RPMI7951 (cell line): Measurements from ENCODE around the gene SLX1A. TPM values are rescaled to one million over a fixed set of nuclear protein-coding genes. Genes with fewer than 3 reads are reported as not detected.
"Not testable (repeated sequence)": the region's sequence is repeated elsewhere in the genome, so short reads cannot be mapped to it uniquely, and the experiment has no call there.

Experiments used
- DNase-seq: peaks from one replicate; pipeline ENCODE4 v3.0.0-alpha.2; 2012; ENCODE audit warnings: low read depth
- total RNA-seq: library from RNA; depleted of rRNA; stranded (reverse); fragments of >200 nt; shearing (Covaris generic); gene quantifications from 2 replicates; pipeline ENCODE4 v1.2.3, GENCODE V29; 2014; rRNA removed

Gene SLX1A
- total RNA-seq, 1 experiment from 2014 or later = 33.0 TPM

- not testable (repeated sequence) for DNase-seq
These were observed 23.4 kb downstream of the SLX1A start for GRCh38 chr16:30217082-30217481.

Other genes starting within 250 kb of the SLX1A start
- 84.8 and 110 TPM in 2 replicates for gene TMEM219, start 231.8 kb upstream of the SLX1A start, total RNA-seq
- gene TAOK2, start 220.0 kb upstream of the SLX1A start, total RNA-seq = 15.3 and 26.5 TPM in 2 replicates
- gene HIRIP3, start 198.3 kb upstream of the SLX1A start, total RNA-seq = 16.1 and 21.0 TPM in 2 replicates
- 53.7 and 81.3 TPM in 2 replicates for gene INO80E, start 197.6 kb upstream of the SLX1A start, total RNA-seq
- 1.1 TPM in 1 of 2 replicates, not detected in the other for gene DOC2A, start 182.8 kb upstream of the SLX1A start, total RNA-seq
- not detected in 2 replicates for gene C16orf92, start 170.7 kb upstream of the SLX1A start, total RNA-seq
- gene TLCD3B, start 162.6 kb upstream of the SLX1A start, total RNA-seq = 0.12 and 0.49 TPM in 2 replicates
- gene ALDOA, start 128.1 kb upstream of the SLX1A start, total RNA-seq = 1,895 and 1,949 TPM in 2 replicates
- 101 and 136 TPM in 2 replicates for gene PPP4C, start 117.9 kb upstream of the SLX1A start, total RNA-seq
- 0.10 and 0.48 TPM in 2 replicates for gene TBX6, start 102.0 kb upstream of the SLX1A start, total RNA-seq
- gene YPEL3, start 97.7 kb upstream of the SLX1A start, total RNA-seq = 13.2 and 14.9 TPM in 2 replicates
- 0.29 and 0.48 TPM in 2 replicates for gene GDPD3, start 80.3 kb upstream of the SLX1A start, total RNA-seq
- 36.3 and 39.9 TPM in 2 replicates for gene MAPK3, start 70.7 kb upstream of the SLX1A start, total RNA-seq
- gene CORO1A, start 10.3 kb upstream of the SLX1A start, total RNA-seq = 3.4 and 4.4 TPM in 2 replicates
- 135 and 207 TPM in 2 replicates for gene BOLA2B, start 209 bp upstream of the SLX1A start, total RNA-seq
- 4.2 and 6.0 TPM in 2 replicates for gene SULT1A3, start 5.4 kb downstream of the SLX1A start, total RNA-seq
- gene NPIPB13, start 54.6 kb downstream of the SLX1A start, total RNA-seq = 0.12 and 0.29 TPM in 2 replicates
- gene CD2BP2, start 161.4 kb downstream of the SLX1A start, total RNA-seq = 20.7 and 22.8 TPM in 2 replicates
- 12.3 and 14.0 TPM in 2 replicates for gene TBC1D10B, start 176.6 kb downstream of the SLX1A start, total RNA-seq
- not detected in 2 replicates for gene MYL11, start 180.9 kb downstream of the SLX1A start, total RNA-seq
- gene SEPTIN1, start 188.7 kb downstream of the SLX1A start, total RNA-seq = not detected in 2 replicates
- 3.4 and 5.2 TPM in 2 replicates for gene ZNF48, start 201.5 kb downstream of the SLX1A start, total RNA-seq
- gene ZNF771, start 213.7 kb downstream of the SLX1A start, total RNA-seq = 8.1 and 10.9 TPM in 2 replicates
- gene DCTPP1, start 236.2 kb downstream of the SLX1A start, total RNA-seq = 26.8 and 32.2 TPM in 2 replicates